SK-N-SH treated with all-trans-retinoic acid at 6 μM for 48 hours (cell line): ENCODE measurements around the gene KIF14.

Source experiments
- ATAC-seq: fragments of 200-7000 bp; cut with Tn5 transposase; 3 replicates; pipeline ENCODE4 v1.9.1; 2020; ENCODE audit warnings: mild to moderate bottlenecking, moderate library complexity
- ARNTL ChIP-seq: fragments of 450-650 bp; formaldehyde crosslinking; IDR thresholded peaks from 2 replicates; pipeline ENCODE4 v1.5.0; 2020; ENCODE audit warnings: low read depth, mild to moderate bottlenecking, moderate library complexity, borderline replicate concordance
- BACH2 ChIP-seq: fragments of 250-450 bp; sonication (Bioruptor Pico); IDR thresholded peaks from 2 replicates; pipeline ENCODE4 v1.9.0; 2021; ENCODE audit warnings: mild to moderate bottlenecking, borderline replicate concordance
- CSDC2 ChIP-seq: fragments of 250-450 bp; sonication (Bioruptor Pico); IDR thresholded peaks from 2 replicates; pipeline ENCODE4 v1.5.0; 2020; ENCODE audit warnings: mild to moderate bottlenecking, moderate library complexity
- ESRRG ChIP-seq: fragments of 250-450 bp; sonication (Bioruptor Pico); IDR thresholded peaks from 2 replicates; pipeline ENCODE4 v1.6.1; 2021; ENCODE audit warnings: mild to moderate bottlenecking
- GLIS3 ChIP-seq: fragments of 250-450 bp; sonication (Bioruptor Pico); IDR thresholded peaks from 2 replicates; pipeline ENCODE4 v1.5.0; 2020; ENCODE audit warnings: mild to moderate bottlenecking, moderate library complexity
- ISL1 ChIP-seq: fragments of 250-450 bp; sonication (Bioruptor Pico); IDR thresholded peaks from 2 replicates; pipeline ENCODE4 v2.1.2; 2022; ENCODE audit warnings: mild to moderate bottlenecking, moderate library complexity
- PATZ1 ChIP-seq: fragments of 250-450 bp; sonication (Bioruptor Pico); IDR thresholded peaks from 2 replicates; pipeline ENCODE4 v1.8.0; 2020; ENCODE audit warnings: mild to moderate bottlenecking, moderate library complexity, borderline replicate concordance
- PPARA ChIP-seq: fragments of 250-450 bp; sonication (Bioruptor Pico); IDR thresholded peaks from 2 replicates; pipeline ENCODE4 v1.5.0; 2020; ENCODE audit warnings: mild to moderate bottlenecking, borderline replicate concordance
- RARB ChIP-seq: fragments of 250-450 bp; sonication (Bioruptor Pico); IDR thresholded peaks from 2 replicates; pipeline ENCODE4 v1.8.0; 2021; ENCODE audit warnings: mild to moderate bottlenecking, moderate library complexity
- SNAI2 ChIP-seq: fragments of 250-450 bp; sonication (Bioruptor Pico); IDR thresholded peaks from 2 replicates; pipeline ENCODE4 v1.5.0; 2020; ENCODE audit warnings: mild to moderate bottlenecking, moderate library complexity
- TCF4 ChIP-seq: fragments of 250-450 bp; sonication (Bioruptor Pico); IDR thresholded peaks from 2 replicates; pipeline ENCODE4 v1.8.0; 2021; ENCODE audit warnings: mild to moderate bottlenecking, moderate library complexity, borderline replicate concordance
- TSHZ2 ChIP-seq: fragments of 250-450 bp; sonication (Bioruptor Pico); IDR thresholded peaks from 2 replicates; pipeline ENCODE4 v1.5.0; 2020; ENCODE audit warnings: mild to moderate bottlenecking, moderate library complexity
- ZC3H10 ChIP-seq: fragments of 250-450 bp; sonication (Bioruptor Pico); IDR thresholded peaks from 2 replicates; pipeline ENCODE4 v1.5.1; 2021; ENCODE audit warnings: mild to moderate bottlenecking, moderate library complexity
- ZFP3 ChIP-seq: fragments of 250-450 bp; sonication (Bioruptor Pico); IDR thresholded peaks from 2 replicates; pipeline ENCODE4 v1.5.0; 2020; ENCODE audit warnings: mild to moderate bottlenecking, moderate library complexity
- ZFP30 ChIP-seq: fragments of 450-650 bp; formaldehyde crosslinking; IDR thresholded peaks from 2 replicates; pipeline ENCODE4 v1.5.0; 2022; ENCODE audit warnings: mild to moderate bottlenecking, moderate library complexity
- ZNF565 ChIP-seq: fragments of 450-650 bp; formaldehyde crosslinking; conservative IDR thresholded peaks from 2 replicates; pipeline ENCODE4 v1.5.0; 2020; ENCODE audit warnings: low read depth, mild to moderate bottlenecking, moderate library complexity
- ZNF70 ChIP-seq: fragments of 450-650 bp; formaldehyde crosslinking; IDR thresholded peaks from 2 replicates; pipeline ENCODE4 v1.5.0; 2020; ENCODE audit warnings: mild to moderate bottlenecking, moderate library complexity
- ZNF8 ChIP-seq: fragments of 450-650 bp; formaldehyde crosslinking; IDR thresholded peaks from 2 replicates; pipeline ENCODE4 v1.5.0; 2020; ENCODE audit warnings: mild to moderate bottlenecking, moderate library complexity
- TF ChIP-seq, protein P1 (sequence below): fragments of 250-450 bp; sonication (Bioruptor Pico); IDR thresholded peaks from 2 replicates; pipeline ENCODE4 v1.8.0; 2021; ENCODE audit warnings: low read depth, mild to moderate bottlenecking, moderate library complexity, borderline replicate concordance
- TF ChIP-seq, protein P2 (sequence below): fragments of 250-450 bp; sonication (Bioruptor Pico); IDR thresholded peaks from 2 replicates; pipeline ENCODE4 v1.5.1; 2020; ENCODE audit warnings: low read depth, mild to moderate bottlenecking, moderate library complexity
- TF ChIP-seq, protein P3 (sequence below): fragments of 250-450 bp; sonication (Bioruptor Pico); IDR thresholded peaks from 2 replicates; pipeline ENCODE4 v1.5.1; 2021; ENCODE audit warnings: mild to moderate bottlenecking, moderate library complexity

KIF14 gene

DNA sequence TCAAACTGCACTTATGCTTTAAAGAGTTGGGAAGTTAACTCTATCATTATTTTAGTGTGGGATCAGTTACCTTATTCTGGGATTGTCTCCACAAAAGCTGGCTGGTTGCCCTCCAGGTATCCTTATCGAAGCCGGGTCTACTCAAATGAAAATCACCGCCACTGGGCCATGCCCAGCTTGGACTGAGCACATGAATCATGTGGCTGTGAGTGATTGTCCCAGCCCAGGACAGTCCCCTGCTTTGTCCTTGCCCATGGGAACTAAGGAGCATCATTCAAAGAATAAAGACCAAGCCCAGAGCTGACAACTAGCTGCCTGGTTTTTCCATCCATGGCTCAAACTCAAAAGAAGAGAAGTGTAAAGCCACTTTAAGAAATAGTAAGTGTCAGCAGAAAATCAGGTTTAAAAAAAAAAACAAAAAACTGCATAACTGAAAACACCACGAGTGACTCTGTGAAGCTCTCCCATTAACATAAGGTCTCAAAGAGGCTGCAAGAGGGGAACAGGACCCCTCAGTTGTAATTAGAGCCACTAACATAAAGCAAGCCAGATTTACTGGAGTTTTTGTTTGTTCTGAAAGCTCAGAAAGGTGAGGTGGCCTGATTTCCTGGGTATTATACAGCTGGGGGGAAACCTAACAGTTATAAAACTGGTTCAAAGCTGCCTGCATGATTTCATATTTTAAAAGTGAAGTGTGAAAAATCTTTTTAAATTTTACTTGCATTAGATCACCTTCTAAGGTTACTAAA lies 91.5 kb downstream of the KIF14 start:
- TF ChIP-seq PATZ1 (no peak), ZNF70 (CRISPR knock-in tag) (no peak), ZFP30 (CRISPR knock-in tag) (no peak), TSHZ2 (no peak), ZNF8 (no peak), SNAI2 (CRISPR knock-in tag) (no peak), GLIS3 (CRISPR knock-in tag) (no peak), BACH2 (CRISPR knock-in tag) (no peak), ARNTL (CRISPR knock-in tag) (no peak), ZNF565 (no peak), ISL1 (no peak), ESRRG (CRISPR knock-in tag) (no peak), CSDC2 (CRISPR knock-in tag) (no peak), ZC3H10 (CRISPR knock-in tag) (no peak)
- TF ChIP-seq, protein P1, sequence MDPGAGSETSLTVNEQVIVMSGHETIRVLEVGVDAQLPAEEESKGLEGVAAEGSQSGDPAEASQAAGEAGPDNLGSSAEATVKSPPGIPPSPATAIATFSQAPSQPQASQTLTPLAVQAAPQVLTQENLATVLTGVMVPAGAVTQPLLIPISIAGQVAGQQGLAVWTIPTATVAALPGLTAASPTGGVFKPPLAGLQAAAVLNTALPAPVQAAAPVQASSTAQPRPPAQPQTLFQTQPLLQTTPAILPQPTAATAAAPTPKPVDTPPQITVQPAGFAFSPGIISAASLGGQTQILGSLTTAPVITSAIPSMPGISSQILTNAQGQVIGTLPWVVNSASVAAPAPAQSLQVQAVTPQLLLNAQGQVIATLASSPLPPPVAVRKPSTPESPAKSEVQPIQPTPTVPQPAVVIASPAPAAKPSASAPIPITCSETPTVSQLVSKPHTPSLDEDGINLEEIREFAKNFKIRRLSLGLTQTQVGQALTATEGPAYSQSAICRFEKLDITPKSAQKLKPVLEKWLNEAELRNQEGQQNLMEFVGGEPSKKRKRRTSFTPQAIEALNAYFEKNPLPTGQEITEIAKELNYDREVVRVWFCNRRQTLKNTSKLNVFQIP (CRISPR knock-in tag) = no peak
- TF ChIP-seq, protein P2, sequence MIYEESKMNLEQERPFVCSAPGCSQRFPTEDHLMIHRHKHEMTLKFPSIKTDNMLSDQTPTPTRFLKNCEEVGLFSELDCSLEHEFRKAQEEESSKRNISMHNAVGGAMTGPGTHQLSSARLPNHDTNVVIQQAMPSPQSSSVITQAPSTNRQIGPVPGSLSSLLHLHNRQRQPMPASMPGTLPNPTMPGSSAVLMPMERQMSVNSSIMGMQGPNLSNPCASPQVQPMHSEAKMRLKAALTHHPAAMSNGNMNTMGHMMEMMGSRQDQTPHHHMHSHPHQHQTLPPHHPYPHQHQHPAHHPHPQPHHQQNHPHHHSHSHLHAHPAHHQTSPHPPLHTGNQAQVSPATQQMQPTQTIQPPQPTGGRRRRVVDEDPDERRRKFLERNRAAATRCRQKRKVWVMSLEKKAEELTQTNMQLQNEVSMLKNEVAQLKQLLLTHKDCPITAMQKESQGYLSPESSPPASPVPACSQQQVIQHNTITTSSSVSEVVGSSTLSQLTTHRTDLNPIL (CRISPR knock-in tag) = no peak
- TF ChIP-seq, protein P3, sequence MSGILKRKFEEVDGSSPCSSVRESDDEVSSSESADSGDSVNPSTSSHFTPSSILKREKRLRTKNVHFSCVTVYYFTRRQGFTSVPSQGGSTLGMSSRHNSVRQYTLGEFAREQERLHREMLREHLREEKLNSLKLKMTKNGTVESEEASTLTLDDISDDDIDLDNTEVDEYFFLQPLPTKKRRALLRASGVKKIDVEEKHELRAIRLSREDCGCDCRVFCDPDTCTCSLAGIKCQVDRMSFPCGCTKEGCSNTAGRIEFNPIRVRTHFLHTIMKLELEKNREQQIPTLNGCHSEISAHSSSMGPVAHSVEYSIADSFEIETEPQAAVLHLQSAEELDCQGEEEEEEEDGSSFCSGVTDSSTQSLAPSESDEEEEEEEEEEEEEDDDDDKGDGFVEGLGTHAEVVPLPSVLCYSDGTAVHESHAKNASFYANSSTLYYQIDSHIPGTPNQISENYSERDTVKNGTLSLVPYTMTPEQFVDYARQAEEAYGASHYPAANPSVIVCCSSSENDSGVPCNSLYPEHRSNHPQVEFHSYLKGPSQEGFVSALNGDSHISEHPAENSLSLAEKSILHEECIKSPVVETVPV = no peak

GRCh38 chr1:200527670-200528069 lies 92.9 kb downstream of the KIF14 start:
- ATAC-seq = no peak
- TF ChIP-seq, protein P2 (CRISPR knock-in tag) = no peak
- TF ChIP-seq TCF4 (CRISPR knock-in tag) = no peak
- no peak for TF ChIP-seq ESRRG (CRISPR knock-in tag)
- TF ChIP-seq RARB (CRISPR knock-in tag) = no peak
- TF ChIP-seq ZFP3 (CRISPR knock-in tag) = no peak
- no peak for TF ChIP-seq PATZ1
- no peak for TF ChIP-seq ZFP30 (CRISPR knock-in tag)
- no peak for TF ChIP-seq CSDC2 (CRISPR knock-in tag)
- no peak for TF ChIP-seq TSHZ2
- TF ChIP-seq ISL1 = no peak
- TF ChIP-seq GLIS3 (CRISPR knock-in tag) = no peak
- no peak for TF ChIP-seq PPARA (CRISPR knock-in tag)
- TF ChIP-seq SNAI2 (CRISPR knock-in tag) = no peak
- no peak for TF ChIP-seq BACH2 (CRISPR knock-in tag)
- TF ChIP-seq ZNF70 (CRISPR knock-in tag) = no peak
- TF ChIP-seq, protein P1 (CRISPR knock-in tag) = no peak

More for the DNA sequence above, 91.5 kb downstream of the KIF14 start:
- ATAC-seq = no peak
